Mucosa of stomach (tissue), 1 donor: ENCODE data around the gene MAPK8.

Source experiments
- H3K27me3 ChIP-seq: one replicate; pipeline ENCODE4 v1.7.0; 2013; ENCODE audit warnings: mild to moderate bottlenecking, low read length; ENCODE audit not compliant: control insufficient read depth, insufficient read depth
- H3K36me3 ChIP-seq: one replicate; pipeline ENCODE4 v1.7.0; 2013; ENCODE audit warnings: low read length; ENCODE audit not compliant: control insufficient read depth, insufficient read depth
- H3K4me1 ChIP-seq: one replicate; pipeline ENCODE4 v1.7.0; 2013; ENCODE audit warnings: mild to moderate bottlenecking, low read length; ENCODE audit not compliant: control insufficient read depth, insufficient read depth
- H3K4me3 ChIP-seq: one replicate; pipeline ENCODE4 v1.7.0; 2013; ENCODE audit warnings: low read length
- H3K9ac ChIP-seq: one replicate; pipeline ENCODE4 v1.7.0; 2013; ENCODE audit warnings: mild to moderate bottlenecking, low read length, moderate library complexity
- H3K9me3 ChIP-seq: one replicate; pipeline ENCODE4 v1.7.0; 2013; ENCODE audit warnings: mild to moderate bottlenecking, low read length, moderate library complexity; ENCODE audit not compliant: control insufficient read depth
- donor health status: Pancreatic carcinoma.

MAPK8 gene

GRCh38 chr10:48456361-48456804 lies 149.9 kb downstream of the MAPK8 start:
- Histone ChIP-seq H3K36me3 (no peaks in the 10 kb centered on the region), H3K9ac (no peak overlapping the region), H3K9me3 (no peaks in the 10 kb centered on the region), H3K4me1 (no peaks in the 10 kb centered on the region), H3K4me3 (no peak overlapping the region), H3K27me3 (peaks cover 5% of the 10 kb centered on the region)

- no peaks in the 10 kb centered on the region for H3K36me3 ChIP-seq
- H3K27me3 ChIP-seq = peaks cover 5% of the 10 kb centered on the region
- H3K9ac ChIP-seq = no peak overlapping the region
- no peak overlapping the region for H3K4me3 ChIP-seq
- H3K4me1 ChIP-seq = no peaks in the 10 kb centered on the region
- H3K9me3 ChIP-seq = no peaks in the 10 kb centered on the region
Observed at GRCh38 chr10:48456808-48457761, 150.6 kb downstream of the MAPK8 start.

GRCh38 chr10:48457949-48458661 lies 151.6 kb downstream of the MAPK8 start:
- peaks cover 5% of the 10 kb centered on the region for H3K27me3 ChIP-seq
- no peak overlapping the region for H3K4me3 ChIP-seq
- no peak overlapping the region for H3K9ac ChIP-seq
- no peaks in the 10 kb centered on the region for H3K36me3 ChIP-seq
- no peaks in the 10 kb centered on the region for H3K4me1 ChIP-seq
- no peaks in the 10 kb centered on the region for H3K9me3 ChIP-seq

- H3K9me3 ChIP-seq = no peaks in the 10 kb centered on the region
- H3K4me3 ChIP-seq = no peak overlapping the region
- peaks cover 5% of the 10 kb centered on the region for H3K27me3 ChIP-seq
- no peaks in the 10 kb centered on the region for H3K4me1 ChIP-seq
- no peaks in the 10 kb centered on the region for H3K36me3 ChIP-seq
- no peak overlapping the region for H3K9ac ChIP-seq
Observed at GRCh38 chr10:48458662-48459048, 152.2 kb downstream of the MAPK8 start.

- peaks cover 5% of the 10 kb centered on the region for H3K27me3 ChIP-seq
- H3K4me3 ChIP-seq = no peak overlapping the region
- H3K9ac ChIP-seq = no peak overlapping the region
- H3K9me3 ChIP-seq = no peaks in the 10 kb centered on the region
- H3K36me3 ChIP-seq = no peaks in the 10 kb centered on the region
- no peaks in the 10 kb centered on the region for H3K4me1 ChIP-seq
Observed at GRCh38 chr10:48459270-48460150, 153.0 kb downstream of the MAPK8 start.

- Histone ChIP-seq H3K9ac (no peak overlapping the region), H3K27me3 (peaks cover under 1% of the 10 kb centered on the region), H3K9me3 (no peaks in the 10 kb centered on the region), H3K4me1 (no peaks in the 10 kb centered on the region), H3K36me3 (no peaks in the 10 kb centered on the region), H3K4me3 (no peak overlapping the region)
Observed at GRCh38 chr10:48460182-48460581, 153.7 kb downstream of the MAPK8 start.

GRCh38 chr10:48461623-48462481 lies 155.4 kb downstream of the MAPK8 start:
- Histone ChIP-seq H3K9ac (no peak overlapping the region), H3K27me3 (peaks cover 8% of the 10 kb centered on the region), H3K36me3 (no peaks in the 10 kb centered on the region), H3K4me1 (no peaks in the 10 kb centered on the region), H3K4me3 (no peak overlapping the region), H3K9me3 (no peaks in the 10 kb centered on the region)

- Histone ChIP-seq H3K36me3 (no peaks in the 10 kb centered on the region), H3K9me3 (no peaks in the 10 kb centered on the region), H3K27me3 (peaks cover 13% of the 10 kb centered on the region), H3K4me1 (no peaks in the 10 kb centered on the region), H3K9ac (no peak overlapping the region), H3K4me3 (no peak overlapping the region)
Observed at GRCh38 chr10:48462482-48463020, 156.1 kb downstream of the MAPK8 start.

GRCh38 chr10:48463318-48464003 lies 157.0 kb downstream of the MAPK8 start:
- no peaks in the 10 kb centered on the region for H3K36me3 ChIP-seq
- H3K9me3 ChIP-seq = no peaks in the 10 kb centered on the region
- no peaks in the 10 kb centered on the region for H3K4me1 ChIP-seq
- H3K27me3 ChIP-seq = peaks cover 13% of the 10 kb centered on the region
- H3K9ac ChIP-seq = no peak overlapping the region
- no peak overlapping the region for H3K4me3 ChIP-seq

- Histone ChIP-seq H3K4me3 (no peak overlapping the region), H3K36me3 (no peaks in the 10 kb centered on the region), H3K9me3 (no peaks in the 10 kb centered on the region), H3K27me3 (peaks cover 13% of the 10 kb centered on the region), H3K4me1 (no peaks in the 10 kb centered on the region), H3K9ac (no peak overlapping the region)
Observed at GRCh38 chr10:48464121-48464870, 157.8 kb downstream of the MAPK8 start.
